Fibroblast of villous mesenchyme (primary cell): ENCODE measurements around the gene B3GNT9. TPM values are rescaled to one million over a fixed set of nuclear protein-coding genes. Genes with fewer than 3 reads are reported as not detected.
A peak's percentile ranks its signal among the peaks of the same experiment; 100 is the strongest.

Experiments used
- DNase-seq: peaks from one replicate; pipeline ENCODE4 v3.0.0-alpha.2; 2010; ENCODE audit warnings: low read depth
- H3K4me3 ChIP-seq: 2 replicates; pipeline ENCODE4 v1.5.1; 2011; ENCODE audit warnings: low read depth, mild to moderate bottlenecking, low read length
- CTCF ChIP-seq: IDR thresholded peaks from 2 replicates; pipeline ENCODE4 v1.5.1; 2012; ENCODE audit warnings: low read depth, mild to moderate bottlenecking, low read length; ENCODE audit not compliant: insufficient read depth
- total RNA-seq: library from RNA; depleted of rRNA; stranded (reverse); fragments of >200 nt; gene quantifications from 2 replicates; pipeline ENCODE4 v1.2.3, GENCODE V29; 2012

B3GNT9 gene
- total RNA-seq, 1 donor: 41.9 TPM

- no peak for TF ChIP-seq CTCF
- no peak overlapping the region for H3K4me3 ChIP-seq
- DNase-seq: no peak
These were observed 35.8 kb upstream of the B3GNT9 start for GRCh38 chr16:67186550-67186950.

DNA sequence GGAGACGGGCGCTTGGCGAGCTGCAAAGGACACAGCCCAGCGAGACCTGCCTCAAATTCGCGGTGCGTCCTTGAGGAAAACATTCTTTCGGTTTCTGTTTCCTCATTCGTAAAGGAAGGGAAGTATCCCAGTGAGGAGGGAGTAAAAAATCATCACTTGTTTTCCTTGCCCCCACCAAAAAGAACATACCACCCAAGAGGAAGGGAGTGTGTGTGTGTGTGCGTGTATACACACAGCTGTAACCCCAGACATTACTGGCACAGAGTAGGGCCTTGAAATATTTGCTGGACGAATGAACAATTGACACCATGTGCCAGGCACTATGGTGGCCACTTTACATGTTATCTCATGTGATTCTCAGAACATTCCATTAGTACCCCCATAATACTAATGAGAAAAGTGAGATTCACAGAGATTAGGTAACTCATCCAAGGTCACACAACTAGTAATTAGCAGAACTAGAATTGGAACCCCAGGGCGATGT, 34.9 kb upstream of the B3GNT9 start:
- TF ChIP-seq CTCF: no peak
- H3K4me3 ChIP-seq: no peak overlapping the region
- DNase-seq: no peak

- H3K4me3 ChIP-seq: no peak overlapping the region
- peak; percentile 94 for DNase-seq
- TF ChIP-seq CTCF: peak; percentile 75
These were observed 34.3 kb upstream of the B3GNT9 start for GRCh38 chr16:67184995-67185650.

DNA sequence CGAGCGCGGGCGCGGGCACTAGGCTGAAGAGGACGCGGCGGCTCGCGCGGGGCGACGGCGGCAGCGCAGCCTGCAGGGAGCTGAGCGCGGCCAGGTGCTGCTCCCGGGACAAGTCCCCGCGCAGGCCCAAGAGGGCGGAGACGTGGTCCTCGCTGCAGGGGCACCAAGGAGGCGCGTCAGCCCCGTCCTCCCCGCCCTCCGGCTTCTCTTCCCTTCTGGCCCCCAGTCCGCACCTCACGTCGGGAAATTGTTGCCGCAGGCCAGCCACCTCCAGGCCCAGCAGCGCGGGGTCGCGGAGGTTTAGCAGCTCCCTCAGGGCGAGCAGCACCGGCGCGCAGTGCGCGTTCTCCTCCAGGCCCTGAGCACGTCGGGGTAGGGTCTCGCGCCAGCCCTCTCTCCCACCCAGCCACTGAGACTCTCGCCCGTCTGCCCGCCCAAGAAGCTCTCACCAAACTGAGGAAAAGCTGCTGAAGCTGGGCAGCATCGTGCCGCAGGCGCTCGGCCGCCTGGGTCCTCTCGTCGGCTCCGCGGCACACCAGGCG, 33.7 kb upstream of the B3GNT9 start:
- no peak for TF ChIP-seq CTCF
- DNase-seq: no peak
- H3K4me3 ChIP-seq: peak overlapping the region; percentile 76

DNA sequence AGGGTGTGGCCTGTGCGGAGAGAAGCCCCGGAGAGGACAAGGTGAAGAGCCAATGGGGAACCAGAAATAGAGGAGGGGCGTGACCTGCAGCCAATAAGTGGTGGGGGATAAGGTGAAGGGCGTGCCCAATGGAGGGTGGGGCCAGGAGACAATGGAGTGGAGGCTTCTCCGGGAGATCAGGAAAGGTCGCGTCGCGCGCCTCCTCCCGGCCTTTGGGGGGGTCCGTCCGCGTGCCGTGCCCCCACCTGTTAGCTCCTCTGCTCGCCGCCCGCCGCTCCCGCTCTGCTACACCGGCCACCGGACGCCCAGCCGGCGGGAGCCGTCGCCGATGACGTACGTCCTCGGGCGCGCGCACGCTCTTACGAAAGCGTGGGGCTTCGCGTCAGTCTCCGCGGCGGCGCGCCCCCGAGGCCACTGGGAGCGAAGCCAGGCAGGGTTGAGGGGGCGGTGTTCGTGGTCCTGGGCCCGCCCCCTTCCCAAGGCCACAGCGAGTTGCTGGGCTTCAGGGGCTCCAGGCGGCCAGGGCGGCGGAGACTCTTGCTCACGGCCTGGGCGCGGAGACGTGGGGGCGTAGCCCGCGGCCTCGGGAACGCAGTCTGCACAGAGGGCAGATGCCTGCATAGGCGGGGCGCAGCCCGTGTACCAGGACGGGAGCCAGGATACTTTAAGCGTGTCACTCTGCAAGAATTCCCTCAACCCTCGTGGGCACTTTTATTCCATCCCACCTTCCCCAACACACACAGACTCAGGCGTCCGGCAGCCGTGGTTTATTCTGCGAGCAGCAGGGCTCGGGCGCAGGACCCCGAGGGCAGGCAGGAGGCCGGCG, 33.0 kb upstream of the B3GNT9 start, which contains the start of gene MATCAP1:
Gene MATCAP1, minus strand, starts transcription at position 337 of the 826 bp plus-strand sequence. CDS start 3,353 bp downstream, outside the sequence.
- H3K4me3 ChIP-seq: peak within 1 kb of the TSS; percentile 76
- peak; percentile 98 for DNase-seq
- no peak for TF ChIP-seq CTCF

DNA sequence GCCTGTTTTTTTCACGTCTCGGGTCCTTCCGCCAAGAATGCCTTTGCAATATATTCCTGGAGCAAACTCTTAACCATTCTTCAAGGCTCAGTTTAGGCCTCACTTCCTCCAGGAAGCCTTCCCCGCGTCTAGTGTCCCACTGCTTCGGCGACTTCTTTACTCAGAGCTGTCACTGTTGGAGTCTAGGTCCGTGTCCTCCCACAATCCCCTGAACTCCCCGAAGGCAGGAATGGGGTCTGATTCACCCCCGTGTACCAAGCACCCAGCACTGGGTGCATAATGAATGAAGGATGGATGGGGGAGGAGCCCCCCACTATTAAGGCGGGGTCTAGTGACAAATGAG, 32.5 kb upstream of the B3GNT9 start:
- TF ChIP-seq CTCF: no peak
- no peak for DNase-seq
- peak overlapping the region; percentile 76 for H3K4me3 ChIP-seq
